CD4-positive, alpha-beta T cell treated with Interleukin-17A for 1 hour (primary cell): ENCODE measurements around the gene MORN1.
"Not testable (repeated sequence)": the region's sequence is repeated elsewhere in the genome, so short reads cannot be mapped to it uniquely, and the experiment has no call there.

Experiments
- DNase-seq: peaks from one replicate; pipeline ENCODE4 v3.0.0-alpha.2; 2020

MORN1 gene

GRCh38 chr1:2334883-2335534 lies 56.3 kb downstream of the MORN1 start:
- no peak for DNase-seq

- no peak for DNase-seq
Observed at GRCh38 chr1:2334366-2334765, 57.0 kb downstream of the MORN1 start.

- DNase-seq: not testable (repeated sequence)
Observed at GRCh38 chr1:2331580-2331979, 59.8 kb downstream of the MORN1 start.

GRCh38 chr1:2331200-2331544 lies 60.2 kb downstream of the MORN1 start:
- DNase-seq: no peak

GRCh38 chr1:2330519-2331199 lies 60.7 kb downstream of the MORN1 start:
- no peak for DNase-seq

- DNase-seq: no peak
Observed at GRCh38 chr1:2330035-2330434, 61.3 kb downstream of the MORN1 start.

GRCh38 chr1:2328676-2329455 lies 62.5 kb downstream of the MORN1 start:
- no peak for DNase-seq

GRCh38 chr1:2327841-2328240 lies 63.5 kb downstream of the MORN1 start:
- DNase-seq: no peak

GRCh38 chr1:2327162-2327561 lies 64.2 kb downstream of the MORN1 start:
- not testable (repeated sequence) for DNase-seq

- no peak for DNase-seq
Observed at GRCh38 chr1:2326524-2326923, 64.8 kb downstream of the MORN1 start.

- DNase-seq: no peak
Observed at GRCh38 chr1:2324553-2325366, 66.6 kb downstream of the MORN1 start.

- DNase-seq: no peak
Observed at GRCh38 chr1:2323451-2323974, 67.8 kb downstream of the MORN1 start.

- no peak for DNase-seq
Observed at GRCh38 chr1:2322581-2323211, 68.7 kb downstream of the MORN1 start.

- no peak for DNase-seq
Observed at GRCh38 chr1:2322065-2322571, 69.2 kb downstream of the MORN1 start.

- no peak for DNase-seq
Observed at GRCh38 chr1:2320760-2321667, 70.3 kb downstream of the MORN1 start.

- DNase-seq: no peak
Observed at GRCh38 chr1:2320006-2320405, 71.3 kb downstream of the MORN1 start.

- no peak for DNase-seq
Observed at GRCh38 chr1:2319291-2319690, 72.1 kb downstream of the MORN1 start.

- no peak for DNase-seq
Observed at GRCh38 chr1:2318314-2319278, 72.8 kb downstream of the MORN1 start.

GRCh38 chr1:2317230-2318065 lies 73.9 kb downstream of the MORN1 start:
- DNase-seq: no peak
